ENCODE data around the gene SEMA5A.

DNA sequence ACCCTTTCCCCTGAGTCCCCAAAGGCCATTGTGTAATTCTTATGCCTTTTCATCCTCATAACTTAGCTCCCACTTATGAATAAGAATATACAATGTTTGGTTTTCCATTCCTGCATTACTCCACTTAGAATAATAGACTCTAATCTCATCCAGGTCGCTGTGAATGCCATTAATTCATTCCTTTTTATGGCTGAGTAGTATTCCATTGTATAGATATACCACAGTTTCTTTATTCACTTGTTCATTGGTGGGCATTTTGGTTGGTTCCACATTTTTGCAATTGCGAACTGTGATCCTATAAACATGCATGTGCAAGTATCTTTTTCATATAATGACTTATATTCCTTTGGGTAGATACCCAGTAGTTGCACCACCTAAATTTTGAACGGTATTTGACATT lies 101.5 kb downstream of the SEMA5A start:
- TF ChIP-seq, protein P1, sequence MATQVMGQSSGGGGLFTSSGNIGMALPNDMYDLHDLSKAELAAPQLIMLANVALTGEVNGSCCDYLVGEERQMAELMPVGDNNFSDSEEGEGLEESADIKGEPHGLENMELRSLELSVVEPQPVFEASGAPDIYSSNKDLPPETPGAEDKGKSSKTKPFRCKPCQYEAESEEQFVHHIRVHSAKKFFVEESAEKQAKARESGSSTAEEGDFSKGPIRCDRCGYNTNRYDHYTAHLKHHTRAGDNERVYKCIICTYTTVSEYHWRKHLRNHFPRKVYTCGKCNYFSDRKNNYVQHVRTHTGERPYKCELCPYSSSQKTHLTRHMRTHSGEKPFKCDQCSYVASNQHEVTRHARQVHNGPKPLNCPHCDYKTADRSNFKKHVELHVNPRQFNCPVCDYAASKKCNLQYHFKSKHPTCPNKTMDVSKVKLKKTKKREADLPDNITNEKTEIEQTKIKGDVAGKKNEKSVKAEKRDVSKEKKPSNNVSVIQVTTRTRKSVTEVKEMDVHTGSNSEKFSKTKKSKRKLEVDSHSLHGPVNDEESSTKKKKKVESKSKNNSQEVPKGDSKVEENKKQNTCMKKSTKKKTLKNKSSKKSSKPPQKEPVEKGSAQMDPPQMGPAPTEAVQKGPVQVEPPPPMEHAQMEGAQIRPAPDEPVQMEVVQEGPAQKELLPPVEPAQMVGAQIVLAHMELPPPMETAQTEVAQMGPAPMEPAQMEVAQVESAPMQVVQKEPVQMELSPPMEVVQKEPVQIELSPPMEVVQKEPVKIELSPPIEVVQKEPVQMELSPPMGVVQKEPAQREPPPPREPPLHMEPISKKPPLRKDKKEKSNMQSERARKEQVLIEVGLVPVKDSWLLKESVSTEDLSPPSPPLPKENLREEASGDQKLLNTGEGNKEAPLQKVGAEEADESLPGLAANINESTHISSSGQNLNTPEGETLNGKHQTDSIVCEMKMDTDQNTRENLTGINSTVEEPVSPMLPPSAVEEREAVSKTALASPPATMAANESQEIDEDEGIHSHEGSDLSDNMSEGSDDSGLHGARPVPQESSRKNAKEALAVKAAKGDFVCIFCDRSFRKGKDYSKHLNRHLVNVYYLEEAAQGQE (IDR thresholded peaks at IDR 0.05; ENCODE audit: insufficient read depth in 1 of 2, low read depth in 2 of 2, low read length in 1 of 2), result no peak
- TF ChIP-seq, protein P2, sequence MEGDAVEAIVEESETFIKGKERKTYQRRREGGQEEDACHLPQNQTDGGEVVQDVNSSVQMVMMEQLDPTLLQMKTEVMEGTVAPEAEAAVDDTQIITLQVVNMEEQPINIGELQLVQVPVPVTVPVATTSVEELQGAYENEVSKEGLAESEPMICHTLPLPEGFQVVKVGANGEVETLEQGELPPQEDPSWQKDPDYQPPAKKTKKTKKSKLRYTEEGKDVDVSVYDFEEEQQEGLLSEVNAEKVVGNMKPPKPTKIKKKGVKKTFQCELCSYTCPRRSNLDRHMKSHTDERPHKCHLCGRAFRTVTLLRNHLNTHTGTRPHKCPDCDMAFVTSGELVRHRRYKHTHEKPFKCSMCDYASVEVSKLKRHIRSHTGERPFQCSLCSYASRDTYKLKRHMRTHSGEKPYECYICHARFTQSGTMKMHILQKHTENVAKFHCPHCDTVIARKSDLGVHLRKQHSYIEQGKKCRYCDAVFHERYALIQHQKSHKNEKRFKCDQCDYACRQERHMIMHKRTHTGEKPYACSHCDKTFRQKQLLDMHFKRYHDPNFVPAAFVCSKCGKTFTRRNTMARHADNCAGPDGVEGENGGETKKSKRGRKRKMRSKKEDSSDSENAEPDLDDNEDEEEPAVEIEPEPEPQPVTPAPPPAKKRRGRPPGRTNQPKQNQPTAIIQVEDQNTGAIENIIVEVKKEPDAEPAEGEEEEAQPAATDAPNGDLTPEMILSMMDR (IDR thresholded peaks at IDR 0.05), result no peak
- TF ChIP-seq TCF7L2 (IDR thresholded peaks at IDR 0.05; ENCODE audit: low read depth, low read length) (no peak), SIN3A (IDR thresholded peaks at IDR 0.05; ENCODE audit: borderline replicate concordance, insufficient read depth, low read depth, low read length) (no peak)
